H1 (cell line): ENCODE results near the gene JPH3. TPM values are rescaled to one million over a fixed set of nuclear protein-coding genes. Genes with fewer than 3 reads are reported as not detected.

Experiments
- CTCF ChIA-PET: fragments of 300-600 bp; sonication (Branson Sonifier 250); formaldehyde crosslinking; loops from one replicate; lab custom pipeline; 2021; ENCODE audit not compliant: partially characterized antibody; lab: Charles Lee
- POLR2A ChIA-PET: fragments of 300-600 bp; sonication (Branson Sonifier 250); formaldehyde crosslinking; loops from one replicate; lab custom pipeline; 2021; ENCODE audit warnings: inconsistent platforms; ENCODE audit not compliant: partially characterized antibody; lab: Charles Lee
- DNase-seq, 2 experiments: peaks; one replicate each; pipeline versions ENCODE4 v3.0.0 to v3.0.0-alpha.2; 2010 to 2022; ENCODE audit warnings: low spot score in 2 of 2, low read depth in 1 of 2, mixed read lengths in 1 of 2
- FAIRE-seq: peaks from 2 replicates; lab custom pipeline; 2011; peaks lifted over from hg19 to GRCh38; lab: Jason Lieb, UNC
- H2AFZ ChIP-seq: 2 replicates; pipeline ENCODE4 v1.8.1; 2012; ENCODE audit warnings: low read length, inconsistent platforms
- H2AK5ac ChIP-seq: 2 replicates; pipeline ENCODE4 v1.6.1; 2013; ENCODE audit warnings: low read depth, low read length
- H2BK120ac ChIP-seq: replicated peaks from 2 replicates; pipeline ENCODE3; 2013; ENCODE audit warnings: low read depth, low read length, inconsistent platforms
- H2BK12ac ChIP-seq: 2 replicates; pipeline ENCODE4 v1.6.1; 2013; ENCODE audit warnings: low read depth, low read length
- H2BK15ac ChIP-seq: 2 replicates; pipeline ENCODE4 v1.6.1; 2013; ENCODE audit warnings: low read length
- H2BK20ac ChIP-seq: 2 replicates; pipeline ENCODE4 v1.6.1; 2013; ENCODE audit warnings: low read length
- H2BK5ac ChIP-seq: 2 replicates; pipeline ENCODE4 v1.6.1; 2013; ENCODE audit warnings: low read depth, low read length
- H3K14ac ChIP-seq: 2 replicates; pipeline ENCODE4 v1.6.1; 2013; ENCODE audit warnings: inconsistent platforms; ENCODE audit not compliant: insufficient read length
- H3K18ac ChIP-seq: 2 replicates; pipeline ENCODE4 v1.6.1; 2013; ENCODE audit warnings: low read length; ENCODE audit errors: extremely low read depth
- H3K23ac ChIP-seq: 2 replicates; pipeline ENCODE4 v1.6.1; 2013; ENCODE audit warnings: inconsistent platforms; ENCODE audit not compliant: insufficient read length
- H3K23me2 ChIP-seq: 2 replicates; pipeline ENCODE4 v1.6.1; 2013; ENCODE audit warnings: low read depth, low read length
- H3K27ac ChIP-seq: 2 replicates; pipeline ENCODE4 v1.6.1; 2011; ENCODE audit warnings: low read depth, low read length, inconsistent platforms
- H3K27me3 ChIP-seq, 4 experiments: replicated peaks in 1 of 4; 1 replicate in 1 of 4; 2 replicates in 3 of 4; pipeline versions ENCODE4 v1.6.1 to v1.8.1; 2011 to 2013; ENCODE audit warnings: low read length in 3 of 4, mild to moderate bottlenecking in 3 of 4, inconsistent platforms in 2 of 4, mixed read lengths in 2 of 4, moderate library complexity in 1 of 4; ENCODE audit not compliant: control insufficient read depth in 3 of 4, insufficient read depth in 3 of 4; ENCODE audit errors: extremely low read depth in 1 of 4
- H3K36me3 ChIP-seq, 4 experiments: 2 replicates each; pipeline versions ENCODE4 v1.6.1 to v1.8.1; 2011 to 2013; ENCODE audit warnings: mild to moderate bottlenecking in 4 of 4, low read length in 3 of 4, moderate library complexity in 2 of 4, control low read depth in 1 of 4, inconsistent platforms in 1 of 4; ENCODE audit not compliant: insufficient read depth in 4 of 4, control insufficient read depth in 2 of 4
- H3K4ac ChIP-seq: replicated peaks from 2 replicates; pipeline ENCODE3; 2013; ENCODE audit warnings: low read length, low read depth, mixed read lengths, inconsistent platforms; ENCODE audit not compliant: insufficient read length
- H3K4me1 ChIP-seq, 4 experiments: replicated peaks in 1 of 4; 1 replicate in 1 of 4; 2 replicates in 3 of 4; pipeline versions ENCODE4 v1.6.1 to v1.8.1; 2011 to 2013; ENCODE audit warnings: low read length in 3 of 4, inconsistent platforms in 2 of 4, mixed read lengths in 1 of 4; ENCODE audit not compliant: insufficient read depth in 4 of 4, control insufficient read depth in 3 of 4
- H3K4me2 ChIP-seq, 2 experiments: 2 replicates each; pipeline versions ENCODE4 v1.6.1 to v1.8.1; 2011 to 2013; ENCODE audit warnings: low read depth in 2 of 2, low read length in 2 of 2, control low read depth in 1 of 2, inconsistent platforms in 1 of 2, mild to moderate bottlenecking in 1 of 2; ENCODE audit not compliant: insufficient read depth in 1 of 2
- H3K4me3 ChIP-seq, 4 experiments: fragments of 200-600, 300-600 bp in 1 of 4; sonication (generic), shearing (Covaris generic), sonication (Bioruptor Twin) in 1 of 4; 2 replicates each; pipeline versions ENCODE4 v1.5.1 to v1.8.1; 2011 to 2016; ENCODE audit warnings: low read length in 4 of 4, low read depth in 3 of 4, control low read depth in 2 of 4, inconsistent platforms in 2 of 4, mild to moderate bottlenecking in 2 of 4, mixed read lengths in 1 of 4, moderate library complexity in 1 of 4; ENCODE audit not compliant: insufficient read depth in 2 of 4; ENCODE audit errors: extremely low read depth in 1 of 4
- H3K56ac ChIP-seq: replicated peaks from 2 replicates; pipeline ENCODE3; 2013; ENCODE audit warnings: low read depth, mild to moderate bottlenecking, mixed read lengths, low read length, inconsistent platforms; ENCODE audit not compliant: insufficient read length
- H3K79me1 ChIP-seq: 2 replicates; pipeline ENCODE4 v1.6.1; 2013; ENCODE audit warnings: low read depth, low read length, control low read depth
- H3K79me2 ChIP-seq, 2 experiments: 2 replicates each; pipeline versions ENCODE4 v1.6.1 to v1.8.1; 2012 to 2013; ENCODE audit warnings: low read length in 2 of 2, mild to moderate bottlenecking in 2 of 2, inconsistent platforms in 1 of 2; ENCODE audit not compliant: insufficient read depth in 2 of 2, control insufficient read depth in 1 of 2
- H3K9ac ChIP-seq, 4 experiments: replicated peaks in 1 of 4; 1 replicate in 1 of 4; 2 replicates in 3 of 4; pipeline versions ENCODE4 v1.6.1 to v1.8.1; 2011 to 2013; ENCODE audit warnings: low read depth in 3 of 4, low read length in 3 of 4, control low read depth in 2 of 4, mild to moderate bottlenecking in 2 of 4, moderate library complexity in 2 of 4, inconsistent platforms in 1 of 4; ENCODE audit errors: extremely low read depth in 1 of 4
- H3K9me3 ChIP-seq, 2 experiments: 2 replicates each; pipeline versions ENCODE4 v1.6.1 to v1.8.1; 2012 to 2013; ENCODE audit warnings: mild to moderate bottlenecking in 2 of 2, moderate library complexity in 2 of 2, control low read depth in 1 of 2, inconsistent platforms in 1 of 2, low read depth in 1 of 2, low read length in 1 of 2, mixed read lengths in 1 of 2; ENCODE audit not compliant: insufficient read depth in 2 of 2
- H4K20me1 ChIP-seq, 2 experiments: replicated peaks in 1 of 2; 2 replicates each; pipeline versions ENCODE3 to v1.8.1; 2011 to 2013; ENCODE audit warnings: inconsistent platforms in 2 of 2, low read length in 2 of 2, mild to moderate bottlenecking in 1 of 2; ENCODE audit not compliant: insufficient read depth in 2 of 2, control insufficient read depth in 1 of 2
- H4K5ac ChIP-seq: 2 replicates; pipeline ENCODE4 v1.6.1; 2013; ENCODE audit warnings: low read length, low read depth, mixed read lengths, inconsistent platforms; ENCODE audit not compliant: insufficient read length
- H4K8ac ChIP-seq: 2 replicates; pipeline ENCODE4 v1.8.0; 2013; ENCODE audit warnings: mild to moderate bottlenecking, moderate library complexity, low read length, inconsistent platforms; ENCODE audit not compliant: insufficient read depth; ENCODE audit errors: extremely low read depth
- H4K91ac ChIP-seq: replicated peaks from 2 replicates; pipeline ENCODE3; 2013; ENCODE audit warnings: low read length, mixed read lengths, inconsistent platforms; ENCODE audit not compliant: insufficient read length
- BACH1 ChIP-seq: IDR thresholded peaks from 2 replicates; pipeline ENCODE4 v1.6.1; 2012; ENCODE audit warnings: low read length, improper control_type of control experiment
- RXRA ChIP-seq: IDR thresholded peaks from 2 replicates; pipeline ENCODE4 v1.6.1; 2011; ENCODE audit warnings: low read depth, mild to moderate bottlenecking, low read length, moderate library complexity; ENCODE audit not compliant: insufficient read depth
- TAF1 ChIP-seq: IDR thresholded peaks from 2 replicates; pipeline ENCODE4 v1.6.1; 2011; ENCODE audit warnings: mild to moderate bottlenecking, low read depth, low read length
- WGBS, 2 experiments: shearing (Covaris generic) in 1 of 2; methylation state at CpG; one replicate each; pipeline versions ENCODE4 v1.1.6 to v1.1.7; 2013 to 2015; ENCODE audit warnings: low lambda C conversion rate in 2 of 2, mixed read lengths in 2 of 2, inconsistent platforms in 1 of 2, low coverage in 1 of 2, missing lambda C conversion rate in 1 of 2; ENCODE audit not compliant: insufficient replicate concordance in 2 of 2, insufficient coverage in 1 of 2, insufficient read length in 1 of 2; ENCODE audit errors: extremely low coverage in 1 of 2, missing lambda C conversion rate in 1 of 2; 5-methylcytosine and 5-hydroxymethylcytosine counted together
- polyA plus RNA-seq, 7 experiments: library from polyadenylated mRNA; depleted of rRNA in 3 of 7; stranded (reverse) in 5 of 7; unstranded in 2 of 7; fragments of >200 nt in 5 of 7; fragments of 200-250 nt in 2 of 7; gene quantifications; 1 replicate in 5 of 7; 2 replicates in 1 of 7; 4 replicates in 1 of 7; pipeline versions ENCODE4 v1.2.1 to v1.2.3, GENCODE V29; 2011 to 2013; ENCODE audit warnings: missing spikeins in 2 of 7, mixed read lengths in 2 of 7
- total RNA-seq: library from RNA; stranded (reverse); fragmentation: NEBNext Ultra II Directional; extraction: Animal tissue kit (Norgen Biotek cat#: 25700); gene quantifications from 2 replicates; pipeline ENCODE4 v1.2.1, GENCODE V29; 2021

The JPH3 gene
- total and polyA plus RNA-seq, 2 of the 8 experiments (the other 6 are each of a cell fraction or from before 2014, with no cell fraction given): 10.3 to 28.3 TPM

DNA sequence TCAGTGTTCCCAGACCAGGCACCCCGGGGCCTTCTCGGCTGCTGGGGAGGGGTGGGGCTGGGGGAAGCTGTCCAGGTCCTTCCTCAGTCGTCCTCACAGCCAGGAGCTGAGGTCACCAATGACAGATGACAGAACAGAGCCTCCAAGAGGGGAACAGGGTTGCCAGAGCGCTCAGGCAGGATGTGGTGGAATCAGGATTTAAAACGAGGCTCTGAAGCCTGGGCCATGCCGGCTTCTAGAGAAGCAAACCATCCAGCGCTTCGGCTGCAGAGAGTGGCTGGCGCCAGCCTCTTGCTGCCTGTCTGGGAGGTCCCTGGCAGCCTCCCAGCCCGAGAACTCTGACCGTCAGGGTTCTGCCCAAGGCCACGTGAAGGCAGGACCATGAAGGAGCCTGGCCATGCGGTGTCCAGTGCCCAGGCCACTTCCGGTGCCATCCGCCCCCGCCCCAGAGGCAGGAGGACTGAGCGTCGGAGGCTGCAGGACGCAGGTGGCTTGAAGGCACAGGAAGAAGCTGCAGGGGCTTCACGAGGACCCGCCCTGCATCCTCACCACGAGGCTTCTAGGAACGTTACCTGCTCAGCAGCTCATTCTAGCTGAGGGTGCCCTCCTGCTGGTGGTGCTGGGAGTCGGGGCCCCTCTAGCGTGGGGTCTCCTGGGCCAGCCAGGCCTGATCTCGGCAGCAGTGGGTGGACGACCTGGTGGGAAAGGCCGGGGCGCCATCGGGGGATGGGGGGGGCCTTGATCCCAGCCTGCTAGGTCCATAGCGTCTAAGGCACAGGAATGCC is 85.0 kb downstream of the JPH3 start:
- Histone ChIP-seq H4K91ac (no peak overlapping the region), H2BK15ac (no peak overlapping the region), H3K23ac (no peak overlapping the region), H3K4me3 (no peak overlapping the region), H3K79me2 (no peaks in the 10 kb centered on the region), H2BK120ac (no peak overlapping the region), H3K4me1 (no peaks in the 10 kb centered on the region; a peak in 1 of 7 replicates), H3K18ac (no peak overlapping the region), H2AFZ (no peak overlapping the region), H3K27ac (no peak overlapping the region), H3K9ac (no peak overlapping the region), H3K56ac (no peak overlapping the region), H3K79me1 (no peaks in the 10 kb centered on the region), H3K14ac (no peak overlapping the region), H3K27me3 (no peaks in the 10 kb centered on the region), H3K36me3 (peaks cover 0 to 7% (median 0%) of the 10 kb centered on the region in 4 experiments; a peak in 1 of 8 replicates), H2BK12ac (no peak overlapping the region), H4K5ac (no peak overlapping the region), H4K8ac (peak overlapping the region; percentile 25; the same call in 1 of the 2 replicates), H3K4ac (no peak overlapping the region), H4K20me1 (peaks cover 8 to 12% of the 10 kb centered on the region in 2 experiments), H3K9me3 (no peaks in the 10 kb centered on the region), H3K23me2 (no peaks in the 10 kb centered on the region), H3K4me2 (no peak overlapping the region), H2BK5ac (no peak overlapping the region), H2AK5ac (no peak overlapping the region), H2BK20ac (no peak overlapping the region)
- 87% methylated on average over 21 of the region's 31 CpGs; no CpG with 5 or more reads in 1 of the 2 experiments for WGBS, 2 experiments
- ChIA-PET POLR2A (no interaction called here), CTCF (interaction anchor here (1.2 to 1.5 kb wide), 2 partner anchors 19 to 24 kb away, joined by 3 read pairs; no protein-coding TSS in a partner anchor)
- DNase-seq: no peak
- no peak for FAIRE-seq
- TF ChIP-seq RXRA: no peak
- TF ChIP-seq TAF1: no peak
- TF ChIP-seq BACH1: no peak
